DLD1 (cell line): ENCODE measurements around the gene NAPG.
"Not testable (repeated sequence)": the region's sequence is repeated elsewhere in the genome, so short reads cannot be mapped to it uniquely, and the experiment has no call there.

Experiments
- in situ Hi-C: cut with HindIII; loops from 2 replicates; pipeline ENCODE4 v1.10.0; 2017; ENCODE audit warnings: low sequenced_read_pairs

NAPG gene

GRCh38 chr18:10511236-10511635, 14.6 kb upstream of the NAPG start:
- in situ Hi-C loops, result loop anchor here (10.0 kb wide), 1 partner anchor 266 kb away; no protein-coding TSS in a partner anchor

- in situ Hi-C loops, result loop anchor here (10.0 kb wide), 1 partner anchor 269 kb away; no protein-coding TSS in a partner anchor
Measured at GRCh38 chr18:10514082-10514481, 11.7 kb upstream of the NAPG start.

GRCh38 chr18:10514601-10515000, 11.2 kb upstream of the NAPG start:
- in situ Hi-C loops, result loop anchor here (10.0 kb wide), 1 partner anchor 270 kb away; no protein-coding TSS in a partner anchor

GRCh38 chr18:10515456-10515855, 10.4 kb upstream of the NAPG start:
- in situ Hi-C loops, result loop anchor here (5.0 to 10.0 kb wide), 2 partner anchors 271 to 543 kb away; no protein-coding TSS in a partner anchor

DNA sequence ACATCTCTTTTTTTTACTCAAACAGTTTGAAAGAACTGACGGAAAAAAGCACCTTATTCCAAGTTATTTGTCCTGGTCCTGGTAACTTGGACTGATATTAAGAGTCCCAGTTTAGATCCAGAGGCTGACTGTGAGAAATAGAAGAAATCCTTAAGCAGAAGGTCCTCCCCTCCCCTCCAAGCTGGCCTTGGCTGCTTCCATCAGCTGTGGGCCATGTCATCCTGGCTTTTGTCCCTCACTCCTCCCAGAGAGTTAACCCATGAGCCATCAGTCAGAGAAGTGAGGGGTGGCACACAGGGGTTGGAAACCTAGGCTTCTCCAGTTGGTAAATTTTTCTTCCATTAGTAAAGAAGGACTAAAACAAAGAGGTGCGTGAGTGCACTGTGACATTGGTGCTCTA, 9.7 kb upstream of the NAPG start:
- in situ Hi-C loops, result loop anchor here (5.0 to 10.0 kb wide), 2 partner anchors 271 to 544 kb away; no protein-coding TSS in a partner anchor

- in situ Hi-C loops, result loop anchor here (5.0 to 10.0 kb wide), 2 partner anchors 274 to 546 kb away; no protein-coding TSS in a partner anchor
Measured at GRCh38 chr18:10518595-10519255, 7.1 kb upstream of the NAPG start.

- in situ Hi-C loops, result loop anchor here (5.0 to 10.0 kb wide), 2 partner anchors 275 to 547 kb away; no protein-coding TSS in a partner anchor
Measured at GRCh38 chr18:10519366-10519765, 6.5 kb upstream of the NAPG start.

DNA sequence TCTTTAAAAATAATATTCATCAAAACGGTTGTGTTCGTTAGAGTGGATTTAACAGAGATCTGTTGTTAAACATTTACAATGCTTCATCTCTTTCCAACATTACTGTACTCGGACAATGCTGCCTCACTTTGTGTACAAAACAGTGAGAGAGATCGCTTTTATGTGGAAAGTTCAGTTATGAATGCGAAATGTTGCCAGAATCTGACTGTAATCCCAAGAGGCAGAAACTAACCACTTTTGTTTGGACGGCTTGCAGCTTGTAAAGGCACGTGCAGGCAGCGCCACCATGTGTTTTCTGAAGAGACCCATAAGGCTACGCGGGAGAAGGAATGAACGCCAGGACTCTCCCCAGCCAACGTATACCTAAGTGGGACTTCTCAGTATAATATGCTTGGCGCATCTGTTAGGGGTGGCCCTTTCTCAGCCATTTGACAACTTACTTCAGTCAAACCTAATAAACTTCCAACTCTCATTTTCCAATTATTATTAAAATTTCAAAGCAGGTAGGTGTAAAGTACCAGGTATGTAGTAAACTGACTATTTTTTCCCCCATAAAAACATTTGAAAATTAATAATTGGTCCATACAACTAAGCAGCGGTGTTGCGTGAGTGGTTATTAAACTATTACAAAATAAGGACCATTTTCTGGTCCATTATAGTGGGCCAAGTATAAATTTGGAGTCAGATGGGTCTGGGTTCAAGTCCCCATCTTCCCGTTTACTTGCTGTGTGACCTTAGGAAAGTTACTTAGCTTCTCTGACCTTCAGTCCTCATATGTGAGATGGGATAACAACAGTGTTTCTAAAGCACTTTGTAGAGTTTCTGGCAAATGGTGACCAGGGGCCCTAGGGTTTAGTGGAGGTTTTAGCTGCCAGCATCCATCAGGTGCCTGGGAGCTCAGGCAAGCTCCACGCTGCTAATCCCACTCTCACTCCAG, 5.6 kb upstream of the NAPG start:
- in situ Hi-C loops, result loop anchor here (5.0 to 10.0 kb wide), 2 partner anchors 275 to 548 kb away; no protein-coding TSS in a partner anchor

DNA sequence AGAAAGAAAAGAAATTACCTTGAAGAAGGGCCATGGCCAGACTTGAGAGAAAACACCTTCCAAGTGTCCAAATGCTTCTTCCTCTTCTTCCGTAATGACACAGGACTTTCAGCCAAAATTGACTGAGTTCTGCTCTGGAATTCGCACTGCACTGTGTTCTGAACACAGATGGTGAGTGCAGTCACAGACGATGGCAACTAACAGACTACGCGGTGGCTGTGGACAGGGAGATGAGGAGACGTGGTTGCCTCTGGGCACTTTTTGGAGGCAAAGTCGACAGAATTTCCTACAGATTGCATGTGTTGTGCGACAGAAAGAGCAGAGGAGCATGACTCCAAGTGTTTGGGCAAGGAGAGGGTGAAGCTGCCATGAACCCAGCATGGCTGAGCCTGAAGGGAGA, 4.3 kb upstream of the NAPG start:
- in situ Hi-C loops, result no loop called here

DNA sequence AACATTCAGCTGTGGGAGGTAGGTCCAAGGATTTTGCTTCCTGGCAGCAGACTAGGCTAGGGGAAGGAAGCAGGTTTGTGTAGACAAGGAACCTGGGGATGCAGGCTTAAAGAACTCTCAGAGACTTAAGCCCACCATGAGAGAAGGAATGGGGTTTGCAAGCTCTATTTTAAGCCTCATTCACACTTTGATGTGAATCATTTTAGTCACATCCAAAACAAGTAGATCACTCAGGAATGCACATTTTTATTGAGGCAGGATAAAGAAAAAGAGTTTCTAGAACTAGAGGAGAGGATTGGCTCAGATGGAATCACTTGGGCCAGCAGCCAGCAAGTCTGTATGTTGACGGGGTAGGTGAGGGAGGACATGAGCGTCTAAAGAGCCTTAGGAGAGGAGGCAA, 3.3 kb upstream of the NAPG start:
- in situ Hi-C loops, result no loop called here

- in situ Hi-C loops, result no loop called here
Measured at GRCh38 chr18:10523544-10523943, 2.3 kb upstream of the NAPG start.

DNA sequence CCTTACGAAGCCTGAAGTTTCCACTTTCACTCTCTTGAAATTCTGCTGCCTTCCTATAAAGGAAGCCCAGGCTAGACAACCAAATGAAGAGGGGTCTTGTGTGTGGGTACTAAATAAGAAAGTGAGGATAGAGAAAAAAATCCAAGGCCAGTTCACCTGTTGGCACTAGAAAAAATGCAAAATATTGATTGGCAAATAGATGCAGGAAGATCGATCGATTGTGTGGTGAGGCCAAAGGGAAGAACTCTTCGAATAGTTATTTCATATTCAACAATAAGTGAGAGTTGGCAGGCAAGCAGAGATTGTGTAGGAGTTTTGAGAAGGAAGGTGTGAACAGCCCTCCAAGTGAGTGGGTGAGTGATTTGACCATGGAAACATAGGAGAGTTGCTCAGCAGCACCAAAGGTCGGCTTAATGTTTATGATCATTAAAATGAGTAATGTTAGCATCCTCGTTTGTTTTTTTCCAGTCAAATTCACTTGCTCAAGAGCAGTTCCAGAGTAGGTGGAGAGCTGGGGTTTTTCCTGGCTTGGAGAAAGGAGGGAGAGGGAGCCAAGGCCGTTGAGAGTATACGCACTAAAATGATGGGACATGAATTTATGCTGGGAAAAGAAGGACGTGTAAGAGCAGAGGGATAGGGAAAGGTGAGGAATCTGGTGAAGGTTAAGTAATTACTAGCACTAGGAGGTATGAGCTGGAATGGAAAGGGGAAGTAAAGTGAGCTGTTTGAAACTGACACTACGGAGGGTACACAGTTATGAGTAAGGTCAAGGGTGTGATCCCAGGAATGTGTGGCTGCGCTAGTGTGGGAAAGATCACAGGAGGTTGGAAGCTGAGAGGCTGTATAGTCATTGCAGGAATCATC, 1.1 kb upstream of the NAPG start:
- in situ Hi-C loops, result no loop called here

DNA sequence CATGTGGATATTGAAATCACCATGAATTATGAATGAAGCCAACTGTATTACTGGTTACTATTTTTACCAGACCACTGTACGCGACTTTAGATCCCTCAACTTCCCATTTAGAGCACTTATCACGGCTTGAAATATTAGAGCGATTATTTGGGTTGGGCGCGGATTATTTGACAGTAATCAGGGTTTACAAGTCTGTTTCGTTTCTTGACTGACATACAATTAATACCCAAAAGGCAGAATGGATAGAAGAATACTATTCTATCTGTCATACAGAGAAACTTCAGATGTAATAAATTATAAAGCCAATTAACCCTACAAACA, 496 bp upstream of the NAPG start:
- in situ Hi-C loops, result no loop called here

DNA sequence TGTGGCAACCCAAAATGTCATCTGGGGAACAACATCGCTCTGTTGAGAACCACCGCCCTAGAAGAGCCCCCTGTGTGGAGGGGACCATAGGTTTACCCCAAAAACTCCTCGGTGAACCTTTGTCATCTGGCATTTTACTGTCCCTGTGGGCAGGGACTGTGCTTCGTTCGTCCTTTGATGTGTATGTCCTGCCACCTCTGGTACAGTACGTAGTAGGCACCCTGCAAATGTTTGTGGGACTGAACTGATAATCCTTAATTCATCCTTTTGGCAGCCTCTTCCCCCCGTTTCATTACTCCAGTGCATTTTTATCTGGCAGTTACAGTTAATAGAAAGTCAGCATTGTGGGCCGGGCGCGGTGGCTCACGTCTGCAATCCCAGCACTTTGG, 728 bp downstream of the NAPG start:
- in situ Hi-C loops, result no loop called here

DNA sequence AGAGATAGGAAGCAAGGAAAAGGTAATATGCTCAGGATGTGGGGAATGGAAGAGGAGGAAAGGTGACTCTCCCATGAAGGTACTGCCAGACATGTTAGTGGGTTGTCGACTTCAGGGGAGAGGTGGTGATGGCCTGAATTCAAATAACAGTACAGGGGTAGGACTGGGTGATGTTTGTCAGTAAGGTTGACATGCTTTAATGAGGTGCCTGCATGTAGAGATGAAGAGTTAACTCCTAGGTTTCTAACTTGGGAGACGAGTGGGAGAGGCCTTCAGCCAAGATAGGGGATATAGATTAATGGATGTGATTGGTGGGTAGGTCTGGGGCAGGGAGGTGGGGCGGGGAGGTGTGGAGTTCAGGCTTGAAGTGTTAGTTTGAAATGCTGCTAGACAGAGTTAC, 2.6 kb downstream of the NAPG start:
- in situ Hi-C loops, result no loop called here

DNA sequence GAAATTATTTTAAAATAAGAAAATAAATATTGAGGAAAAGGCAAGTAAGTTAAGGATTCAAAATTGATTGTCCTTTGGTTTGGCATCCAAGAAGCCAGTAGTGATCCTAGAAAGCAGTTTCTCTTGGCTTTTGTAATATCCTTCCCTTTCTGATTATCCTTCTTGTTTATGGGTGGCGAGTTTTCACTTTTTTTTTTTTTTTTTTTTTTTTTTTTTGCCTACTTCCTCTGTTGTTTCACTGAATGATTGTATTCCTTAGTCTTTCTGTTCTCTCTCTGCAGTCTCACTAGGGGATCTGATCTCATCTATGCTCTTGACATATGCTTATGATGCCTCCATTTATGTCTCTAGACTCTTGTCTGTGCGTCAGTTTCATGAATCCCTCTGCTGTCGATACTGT, 4.2 kb downstream of the NAPG start:
- in situ Hi-C loops, result no loop called here

DNA sequence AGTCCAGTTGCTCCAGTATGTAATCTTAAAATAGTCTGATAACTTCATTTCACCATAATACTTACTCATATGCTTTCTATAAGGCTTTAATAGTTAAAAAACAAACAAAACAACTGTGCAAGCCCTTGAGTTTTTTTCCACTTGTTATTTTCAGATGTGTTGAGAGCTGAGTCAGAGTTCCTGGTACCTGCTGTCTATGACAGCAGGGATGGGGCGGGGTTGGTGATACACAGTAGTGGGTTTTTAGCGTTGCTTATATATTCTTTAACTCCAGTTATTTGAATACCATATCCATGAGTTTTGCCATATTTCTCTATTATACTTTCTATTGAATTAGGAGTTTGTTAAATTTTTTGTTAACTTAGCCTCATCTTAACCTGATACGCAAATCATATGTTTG, 5.0 kb downstream of the NAPG start:
- in situ Hi-C loops, result no loop called here

- in situ Hi-C loops, result no loop called here
Measured at GRCh38 chr18:10533111-10533510, 7.3 kb downstream of the NAPG start.

DNA sequence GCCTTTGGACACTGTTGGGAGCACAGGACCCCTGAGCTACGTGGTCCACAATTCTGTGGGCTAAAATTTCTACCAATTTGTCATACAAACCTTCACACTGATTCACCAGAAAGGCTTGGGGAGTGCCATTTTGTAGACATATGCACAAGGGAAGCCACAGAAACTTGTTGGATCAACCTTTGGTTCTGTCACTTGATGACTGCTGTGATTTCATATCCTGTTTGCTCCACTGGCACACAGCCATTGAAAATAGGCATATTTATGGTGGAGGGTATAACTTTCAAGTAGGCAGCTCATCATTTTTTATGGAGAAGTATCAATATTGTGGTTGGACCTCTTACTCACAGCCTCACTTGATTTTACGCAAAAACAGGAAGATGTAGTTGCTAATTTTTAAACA, 10.5 kb downstream of the NAPG start:
- in situ Hi-C loops, result no loop called here

GRCh38 chr18:10537765-10538164, 11.9 kb downstream of the NAPG start:
- in situ Hi-C loops, result no loop called here

GRCh38 chr18:10539124-10539523, 13.3 kb downstream of the NAPG start:
- in situ Hi-C loops, result not testable (repeated sequence)
